ENCODE results near the gene MATCAP1.

MATCAP1 gene

GRCh38 chr16:67207249-67208091, 23.7 kb upstream of the MATCAP1 start:
- peak; percentile 28 for DNase-seq (ENCODE audit: low read depth)

- DNase-seq (ENCODE audit: low read depth): no peak
These were observed 23.1 kb upstream of the MATCAP1 start for GRCh38 chr16:67206838-67207248.

GRCh38 chr16:67206129-67206837, 22.5 kb upstream of the MATCAP1 start:
- no peak for DNase-seq (ENCODE audit: low read depth)

GRCh38 chr16:67204076-67204475, 20.3 kb upstream of the MATCAP1 start:
- DNase-seq (ENCODE audit: low read depth): no peak

GRCh38 chr16:67202956-67203493, 19.3 kb upstream of the MATCAP1 start:
- DNase-seq (ENCODE audit: low read depth): no peak

- no peak for DNase-seq (ENCODE audit: low read depth)
These were observed 18.7 kb upstream of the MATCAP1 start for GRCh38 chr16:67202426-67202825.

GRCh38 chr16:67201411-67202345, 17.9 kb upstream of the MATCAP1 start:
- DNase-seq (ENCODE audit: low read depth): no peak

GRCh38 chr16:67200491-67200890, 16.7 kb upstream of the MATCAP1 start:
- DNase-seq (ENCODE audit: low read depth): no peak

DNA sequence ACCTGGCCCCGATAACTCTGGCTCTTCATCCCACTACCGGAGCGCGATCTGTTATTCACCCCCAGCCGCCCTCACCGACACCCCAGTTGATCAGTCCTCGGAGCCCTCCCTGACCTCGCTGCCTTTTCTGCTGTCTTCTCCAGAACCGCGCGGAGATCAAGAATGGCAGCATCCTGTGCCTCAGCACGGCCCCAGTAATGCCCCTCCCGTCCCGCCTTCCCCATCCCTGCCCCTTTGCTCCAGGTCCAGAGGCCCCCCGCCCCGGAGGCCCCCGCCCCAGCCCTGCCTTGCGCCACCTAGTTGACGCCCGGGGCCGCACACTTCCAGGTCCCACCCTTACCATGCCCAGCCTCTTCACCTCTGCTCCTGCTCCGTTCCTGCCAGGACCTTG, 16.0 kb upstream of the MATCAP1 start:
- DNase-seq (ENCODE audit: low read depth): no peak

DNA sequence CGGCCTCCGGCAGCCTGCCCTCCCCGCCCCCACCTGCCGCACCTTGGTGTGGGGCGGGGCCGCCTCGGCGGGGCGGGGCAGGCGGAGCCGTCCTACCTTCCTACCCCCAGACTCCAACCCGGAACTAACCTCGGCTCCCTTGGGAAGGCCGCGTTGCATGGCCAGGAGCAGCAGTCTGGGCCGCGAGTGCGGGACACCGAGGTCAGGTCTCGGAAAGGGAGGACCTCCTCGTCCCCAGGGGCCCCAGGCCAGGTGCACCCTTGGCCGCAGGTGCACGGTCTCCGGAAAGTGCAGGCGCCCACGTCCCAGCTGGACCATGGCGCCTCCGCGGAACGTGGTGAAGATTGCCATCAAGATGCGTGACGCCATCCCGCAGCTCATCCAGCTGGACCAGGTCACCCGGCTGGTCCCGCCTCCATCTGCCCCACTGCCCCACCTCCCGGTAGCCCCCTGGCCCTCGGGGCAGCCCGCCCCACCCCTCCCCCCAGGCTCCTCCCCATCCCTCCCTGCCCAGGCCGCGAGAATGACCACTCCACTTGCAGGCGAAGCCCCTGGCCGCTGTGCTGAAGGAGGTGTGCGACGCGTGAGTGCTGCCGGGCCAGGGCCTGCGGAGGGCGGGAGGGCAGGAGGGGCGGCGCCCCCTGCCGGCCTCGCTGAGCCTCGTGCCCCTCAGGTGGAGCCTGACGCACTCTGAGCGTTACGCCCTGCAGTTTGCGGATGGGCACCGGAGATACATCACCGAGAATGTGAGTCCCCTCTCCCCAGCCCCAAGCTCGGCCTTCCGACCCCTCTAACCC, 15.4 kb upstream of the MATCAP1 start, which contains the start of gene ELMO3:
ELMO3 (plus strand) TSS at position 121 of the 797 bp plus-strand sequence; CDS start at position 317, 196 bp downstream.
- no peak for DNase-seq (ENCODE audit: low read depth)

DNA sequence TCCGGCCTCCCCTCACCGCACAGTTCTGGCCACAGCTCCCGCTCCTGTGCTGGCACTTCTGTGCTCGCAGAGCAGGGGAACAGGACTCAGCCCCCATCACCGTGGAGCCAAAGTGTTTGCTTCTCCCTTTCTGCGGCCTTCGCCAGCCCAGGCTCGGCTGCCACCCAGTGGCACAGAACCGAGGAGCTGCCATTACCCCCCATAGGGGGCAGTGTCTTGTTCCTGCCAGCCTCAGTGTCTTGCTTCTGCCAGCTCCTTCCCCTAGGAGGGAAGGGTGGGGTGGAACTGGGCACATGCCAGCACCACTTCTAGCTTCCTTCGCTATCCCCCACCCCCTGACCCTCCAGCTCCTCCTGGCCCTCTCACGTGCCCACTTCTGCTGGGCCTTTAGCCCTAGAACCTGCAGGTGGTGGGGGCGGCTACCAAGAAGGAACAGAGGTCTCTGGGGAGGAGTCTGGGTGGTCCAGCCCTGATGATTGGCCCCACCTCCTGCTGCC, 14.5 kb upstream of the MATCAP1 start:
- peak; percentile 60 for DNase-seq (ENCODE audit: low read depth)

GRCh38 chr16:67197704-67198103, 13.9 kb upstream of the MATCAP1 start:
- DNase-seq (ENCODE audit: low read depth): no peak

GRCh38 chr16:67196881-67197280, 13.1 kb upstream of the MATCAP1 start:
- no peak for DNase-seq (ENCODE audit: low read depth)

- no peak for DNase-seq (ENCODE audit: low read depth)
These were observed 11.9 kb upstream of the MATCAP1 start for GRCh38 chr16:67195676-67196075.

DNA sequence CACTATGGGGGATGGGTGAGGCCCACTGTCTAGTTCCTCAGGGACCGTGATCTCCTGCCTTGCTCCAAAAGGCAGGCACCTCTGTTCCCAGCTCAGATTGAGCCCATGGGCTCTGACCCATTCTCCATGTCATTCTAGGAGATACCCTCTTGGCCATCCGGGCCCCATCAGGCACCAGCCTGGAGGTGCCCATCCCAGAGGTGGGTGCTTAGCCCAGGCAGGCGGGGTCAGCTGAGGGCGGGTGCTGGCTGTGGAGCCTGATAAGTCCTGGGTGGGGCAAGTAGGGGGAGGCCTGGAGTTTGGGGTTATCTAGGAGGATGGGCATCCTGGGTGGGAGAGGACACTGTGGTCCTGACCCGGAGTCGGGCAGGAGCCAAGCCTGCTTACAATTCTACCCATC, 10.5 kb upstream of the MATCAP1 start:
- no peak for DNase-seq (ENCODE audit: low read depth)

DNA sequence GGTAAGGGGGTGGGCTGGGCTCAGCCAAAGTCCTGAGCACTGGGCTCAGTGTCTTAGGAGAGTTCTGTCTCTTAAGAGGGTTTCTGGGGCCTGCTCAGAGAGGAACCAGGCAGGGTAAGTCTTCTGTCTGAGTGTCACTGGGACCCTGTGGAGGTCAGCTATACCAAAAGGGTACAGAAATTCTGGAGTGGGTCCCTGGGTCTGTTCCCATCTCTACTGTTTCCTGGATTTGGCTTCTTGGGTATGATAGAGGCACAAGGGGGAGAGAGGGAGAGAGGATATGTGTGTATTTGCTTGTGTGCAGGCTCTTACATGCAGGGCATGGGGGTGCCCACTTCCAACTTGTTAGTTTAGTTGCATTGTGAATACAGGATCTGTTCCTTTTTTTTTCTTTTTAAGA, 9.8 kb upstream of the MATCAP1 start:
- no peak for DNase-seq (ENCODE audit: low read depth)

- no peak for DNase-seq (ENCODE audit: low read depth)
These were observed 9.1 kb upstream of the MATCAP1 start for GRCh38 chr16:67192781-67193361.

DNA sequence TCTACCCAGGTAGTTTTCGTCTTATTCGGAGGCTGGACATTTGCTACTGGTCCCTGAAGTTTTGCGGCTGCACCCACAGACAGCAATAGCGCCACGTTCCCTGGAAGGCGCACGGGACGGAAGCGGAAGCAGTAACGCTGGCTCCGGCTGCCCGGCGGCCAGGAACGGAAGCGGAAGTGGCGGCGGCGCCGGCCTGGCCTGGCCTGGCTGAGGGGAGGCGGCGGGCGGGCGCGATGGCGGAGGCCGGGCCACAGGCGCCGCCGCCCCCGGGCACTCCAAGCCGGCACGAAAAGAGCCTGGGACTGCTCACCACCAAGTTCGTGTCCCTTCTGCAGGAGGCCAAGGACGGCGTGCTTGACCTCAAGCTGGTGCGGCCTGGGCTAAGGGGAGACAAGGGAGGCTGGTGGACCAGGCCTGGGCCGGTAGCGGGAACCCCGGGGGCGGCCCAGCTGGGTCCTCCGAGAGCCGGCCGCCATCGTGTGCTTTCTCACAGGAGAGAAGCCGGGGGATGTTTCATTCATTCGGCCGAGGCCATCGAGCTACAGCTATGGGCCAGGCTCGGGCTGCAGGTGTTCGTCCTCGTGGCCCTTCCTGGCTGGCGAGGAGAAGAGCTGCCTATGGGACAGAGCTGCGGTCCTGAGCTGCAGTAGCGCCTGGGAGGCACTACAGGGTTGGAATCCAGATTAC, 8.4 kb upstream of the MATCAP1 start, which contains the start of gene E2F4:
E2F4 (plus strand) TSS at position 161 of the 687 bp plus-strand sequence; CDS start at position 234, 73 bp downstream.
- peak; percentile 90 for DNase-seq (ENCODE audit: low read depth)

GRCh38 chr16:67191411-67191994, 7.7 kb upstream of the MATCAP1 start:
- DNase-seq (ENCODE audit: low read depth): no peak

Data from fibroblast of gingiva (primary cell).